GM12878 (cell line): ENCODE data around the gene CLCA2. TPM values are rescaled to one million over a fixed set of nuclear protein-coding genes. Genes with fewer than 3 reads are reported as not detected.

Source experiments
- ATAC-seq: fragments of 200-7000 bp; cut with Tn5 transposase; 3 replicates; pipeline ENCODE4 v1.9.1; 2020; ENCODE audit warnings: mild to moderate bottlenecking, moderate library complexity
- BruUV-seq: library from RNA; stranded (reverse); fragments of 400-500 nt; replicated peaks from 2 replicates; lab custom pipeline; 2021; lab: Mats Ljungman, UMichigan
- CTCF ChIA-PET: fragments of 300-600 bp; sonication (Branson Sonifier 250); formaldehyde crosslinking; extraction: SDS; loops from one replicate; lab custom pipeline; 2021; ENCODE audit warnings: inconsistent platforms; lab: Yijun Ruan, JAX
- POLR2A ChIA-PET: fragments of 350-600 bp; formaldehyde crosslinking; extraction: SDS; loops from one replicate; lab custom pipeline; 2021; ENCODE audit warnings: inconsistent platforms; lab: Charles Lee
- RAD21 ChIA-PET: fragments of 300-600 bp; sonication (Branson Sonifier 250); formaldehyde crosslinking; loops from one replicate; lab custom pipeline; 2023; ENCODE audit warnings: antibody characterized with exemption; ENCODE audit not compliant: unreplicated experiment; lab: Charles Lee
- SMC1A ChIA-PET: fragments of 300-600 bp; sonication (Branson Sonifier 250); formaldehyde crosslinking; loops from one replicate; lab custom pipeline; 2023; ENCODE audit not compliant: unreplicated experiment, uncharacterized antibody; lab: Charles Lee
- DNase-seq: peaks from one replicate; pipeline ENCODE4 v3.0.0-alpha.2; 2011; ENCODE audit warnings: low read depth, low spot score
- FAIRE-seq: peaks from 3 replicates; lab custom pipeline; 2011; peaks lifted over from hg19 to GRCh38; lab: Jason Lieb, UNC
- H2AFZ ChIP-seq: 2 replicates; pipeline ENCODE4 v1.6.0; 2011; ENCODE audit warnings: low read depth, low read length, control low read depth; ENCODE audit not compliant: control insufficient read depth
- H3K27ac ChIP-seq: 2 replicates; pipeline ENCODE4 v1.5.1; 2011; ENCODE audit warnings: control low read depth; ENCODE audit not compliant: control insufficient read depth, insufficient read depth
- H3K27me3 ChIP-seq, 2 experiments: replicated peaks in 1 of 2; 2 replicates each; pipeline versions ENCODE4 v1.6.0 to v1.6.1; 2011; ENCODE audit warnings: low read length in 1 of 2; ENCODE audit not compliant: control insufficient read depth in 2 of 2, insufficient read depth in 2 of 2
- H3K36me3 ChIP-seq, 2 experiments: 2 replicates each; pipeline ENCODE4 v1.5.1; 2011; ENCODE audit warnings: low read length in 1 of 2; ENCODE audit not compliant: control insufficient read depth in 2 of 2, insufficient read depth in 2 of 2
- H3K4me1 ChIP-seq: 2 replicates; pipeline ENCODE4 v1.6.1; 2011; ENCODE audit warnings: mild to moderate bottlenecking, low read length, moderate library complexity, mixed read lengths; ENCODE audit not compliant: control insufficient read depth, insufficient read depth
- H3K4me2 ChIP-seq: 2 replicates; pipeline ENCODE4 v1.6.0; 2011; ENCODE audit warnings: control low read depth; ENCODE audit not compliant: control insufficient read depth, insufficient read depth
- H3K4me3 ChIP-seq: fragments of 200-600 bp; sonication (generic); 2 replicates; pipeline ENCODE4 v1.5.1; 2016
- H3K79me2 ChIP-seq: 2 replicates; pipeline ENCODE4 v1.6.0; 2011; ENCODE audit warnings: low read length; ENCODE audit not compliant: control insufficient read depth, insufficient read depth
- H3K9ac ChIP-seq: 2 replicates; pipeline ENCODE4 v1.8.0; 2011; ENCODE audit warnings: low read length, control low read depth, mixed read lengths; ENCODE audit not compliant: control insufficient read depth, insufficient read depth
- H3K9me3 ChIP-seq: replicated peaks from 3 replicates; pipeline ENCODE4 v1.5.1; 2011; ENCODE audit warnings: mild to moderate bottlenecking, low read length; ENCODE audit not compliant: control insufficient read depth, insufficient read depth
- H4K20me1 ChIP-seq: 2 replicates; pipeline ENCODE4 v1.6.0; 2011; ENCODE audit not compliant: control insufficient read depth, insufficient read depth
- BMI1 ChIP-seq: fragments of 450-650 bp; IDR thresholded peaks from 2 replicates; pipeline ENCODE4 v1.6.1; 2016; ENCODE audit warnings: mild to moderate bottlenecking, moderate library complexity, borderline replicate concordance
- FOXM1 ChIP-seq: IDR thresholded peaks from 2 replicates; pipeline ENCODE4 v1.6.1; 2012; ENCODE audit warnings: low read depth, mild to moderate bottlenecking, inconsistent platforms, low read length, moderate library complexity
- MTA2 ChIP-seq: fragments of 450-650 bp; IDR thresholded peaks from 2 replicates; pipeline ENCODE4 v1.6.1; 2016; ENCODE audit warnings: low read depth, mild to moderate bottlenecking, moderate library complexity
- PML ChIP-seq: IDR thresholded peaks from 2 replicates; pipeline ENCODE4 v1.6.1; 2012; ENCODE audit warnings: low read length, inconsistent platforms
- SREBF1 ChIP-seq: IDR thresholded peaks from 2 replicates; pipeline ENCODE4 v1.6.1; 2012; ENCODE audit warnings: mild to moderate bottlenecking, low read length
- SUPT20H ChIP-seq: IDR thresholded peaks from 2 replicates; pipeline ENCODE4 v1.6.1; 2011; ENCODE audit warnings: low read depth, mild to moderate bottlenecking, low read length, moderate library complexity, borderline replicate concordance; ENCODE audit not compliant: control insufficient read depth
- ZNF687 ChIP-seq: fragments of 450-650 bp; IDR thresholded peaks from 2 replicates; pipeline ENCODE4 v1.6.1; 2017; ENCODE audit warnings: mild to moderate bottlenecking, moderate library complexity
- WGBS: methylation state at CpG from one replicate; pipeline ENCODE4 v1.1.6; 2016; ENCODE audit warnings: low lambda C conversion rate; ENCODE audit not compliant: insufficient replicate concordance, insufficient coverage; ENCODE audit errors: missing lambda C conversion rate; 5-methylcytosine and 5-hydroxymethylcytosine counted together
- in situ Hi-C: fragments of 300-500 bp; cut with MboI; formaldehyde crosslinking; loops from 9 replicates; pipeline ENCODE4 v1.14.3; 2018; ENCODE audit warnings: mixed read lengths
- intact Hi-C: fragments of 100-400 bp; cut with micrococcal nuclease; formaldehyde crosslinking; loops from one replicate; pipeline ENCODE4 v1.14.2; 2022; ENCODE audit not compliant: unreplicated experiment
- polyA plus RNA-seq, 11 experiments: library from polyadenylated mRNA; depleted of rRNA in 4 of 11; unstranded in 6 of 11; stranded (reverse) in 5 of 11; fragments of >200 nt; fragmentation: Nextera tagmentation in 4 of 11; fragmentation: Illumina TruSeq in 1 of 11; extraction: Ambion mirVana in 4 of 11; extraction: Trizol in 1 of 11; gene quantifications; 1 replicate in 1 of 11; 2 replicates in 10 of 11; pipeline versions ENCODE4 v1.2.1 to v1.2.3, GENCODE V29; 2011 to 2016; ENCODE audit warnings: inconsistent platforms in 2 of 11, missing spikeins in 2 of 11, low read depth in 1 of 11
- total RNA-seq, 4 experiments: library from RNA; depleted of rRNA in 3 of 4; stranded (reverse); fragments of >200 nt in 3 of 4; fragmentation: Illumina TruSeq in 1 of 4; extraction: Trizol in 1 of 4; gene quantifications; 2 replicates each; pipeline versions ENCODE4 v1.2.1 to v1.2.3, GENCODE V29; 2013 to 2021
- TF ChIP-seq, protein P1 (sequence below): IDR thresholded peaks from 2 replicates; pipeline ENCODE4 v1.6.1; 2012; ENCODE audit warnings: low read depth, low read length, improper control_type of control experiment
- TF ChIP-seq, protein P2 (sequence below): IDR thresholded peaks from 2 replicates; pipeline ENCODE4 v1.6.1; 2012; ENCODE audit warnings: low read depth, low read length, improper control_type of control experiment
- TF ChIP-seq, protein P3 (sequence below): fragments of 450-650 bp; IDR thresholded peaks from 2 replicates; pipeline ENCODE4 v1.6.1; 2017; ENCODE audit warnings: mild to moderate bottlenecking, moderate library complexity

Gene CLCA2
- total and polyA plus RNA-seq, 10 of the 15 experiments (the other 5 are each of a cell fraction or from before 2014, with no cell fraction given), result 0.01 to 0.20 (median 0.08) TPM; not detected in 6

GRCh38 chr1:86447198-86447790, 23.3 kb downstream of the CLCA2 start (continued):
- TF ChIP-seq ZNF687 (no peak), SUPT20H (no peak)
- TF ChIP-seq, protein P1, sequence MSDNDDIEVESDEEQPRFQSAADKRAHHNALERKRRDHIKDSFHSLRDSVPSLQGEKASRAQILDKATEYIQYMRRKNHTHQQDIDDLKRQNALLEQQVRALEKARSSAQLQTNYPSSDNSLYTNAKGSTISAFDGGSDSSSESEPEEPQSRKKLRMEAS, result no peak

GRCh38 chr1:86448670-86449069, 24.7 kb downstream of the CLCA2 start:
- CTCF ChIA-PET, result no interaction called here
- Histone ChIP-seq H4K20me1 (no peaks in the 10 kb centered on the region), H3K79me2 (no peaks in the 10 kb centered on the region), H3K36me3 (no peaks in the 10 kb centered on the region), H3K4me1 (no peaks in the 10 kb centered on the region), H3K4me3 (no peak overlapping the region), H3K27me3 (no peaks in the 10 kb centered on the region), H2AFZ (no peak overlapping the region), H3K27ac (no peak overlapping the region), H3K9ac (no peak overlapping the region), H3K9me3 (no peaks in the 10 kb centered on the region), H3K4me2 (no peak overlapping the region)
- RAD21 ChIA-PET, result no interaction called here
- WGBS, result 0% methylated on average over 1 of the region's 1 CpG
- BruUV-seq, result no TSS peak
- intact Hi-C loops (no loop called here), in situ Hi-C loops (no loop called here)
- ATAC-seq (no peak), FAIRE-seq (no peak), DNase-seq (no peak)
- POLR2A ChIA-PET, result no interaction called here
- SMC1A ChIA-PET, result no interaction called here
- no peak for TF ChIP-seq SREBF1
- TF ChIP-seq, protein P2, sequence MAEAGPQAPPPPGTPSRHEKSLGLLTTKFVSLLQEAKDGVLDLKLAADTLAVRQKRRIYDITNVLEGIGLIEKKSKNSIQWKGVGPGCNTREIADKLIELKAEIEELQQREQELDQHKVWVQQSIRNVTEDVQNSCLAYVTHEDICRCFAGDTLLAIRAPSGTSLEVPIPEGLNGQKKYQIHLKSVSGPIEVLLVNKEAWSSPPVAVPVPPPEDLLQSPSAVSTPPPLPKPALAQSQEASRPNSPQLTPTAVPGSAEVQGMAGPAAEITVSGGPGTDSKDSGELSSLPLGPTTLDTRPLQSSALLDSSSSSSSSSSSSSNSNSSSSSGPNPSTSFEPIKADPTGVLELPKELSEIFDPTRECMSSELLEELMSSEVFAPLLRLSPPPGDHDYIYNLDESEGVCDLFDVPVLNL, result no peak
- no peak for TF ChIP-seq MTA2
- TF ChIP-seq, protein P3, sequence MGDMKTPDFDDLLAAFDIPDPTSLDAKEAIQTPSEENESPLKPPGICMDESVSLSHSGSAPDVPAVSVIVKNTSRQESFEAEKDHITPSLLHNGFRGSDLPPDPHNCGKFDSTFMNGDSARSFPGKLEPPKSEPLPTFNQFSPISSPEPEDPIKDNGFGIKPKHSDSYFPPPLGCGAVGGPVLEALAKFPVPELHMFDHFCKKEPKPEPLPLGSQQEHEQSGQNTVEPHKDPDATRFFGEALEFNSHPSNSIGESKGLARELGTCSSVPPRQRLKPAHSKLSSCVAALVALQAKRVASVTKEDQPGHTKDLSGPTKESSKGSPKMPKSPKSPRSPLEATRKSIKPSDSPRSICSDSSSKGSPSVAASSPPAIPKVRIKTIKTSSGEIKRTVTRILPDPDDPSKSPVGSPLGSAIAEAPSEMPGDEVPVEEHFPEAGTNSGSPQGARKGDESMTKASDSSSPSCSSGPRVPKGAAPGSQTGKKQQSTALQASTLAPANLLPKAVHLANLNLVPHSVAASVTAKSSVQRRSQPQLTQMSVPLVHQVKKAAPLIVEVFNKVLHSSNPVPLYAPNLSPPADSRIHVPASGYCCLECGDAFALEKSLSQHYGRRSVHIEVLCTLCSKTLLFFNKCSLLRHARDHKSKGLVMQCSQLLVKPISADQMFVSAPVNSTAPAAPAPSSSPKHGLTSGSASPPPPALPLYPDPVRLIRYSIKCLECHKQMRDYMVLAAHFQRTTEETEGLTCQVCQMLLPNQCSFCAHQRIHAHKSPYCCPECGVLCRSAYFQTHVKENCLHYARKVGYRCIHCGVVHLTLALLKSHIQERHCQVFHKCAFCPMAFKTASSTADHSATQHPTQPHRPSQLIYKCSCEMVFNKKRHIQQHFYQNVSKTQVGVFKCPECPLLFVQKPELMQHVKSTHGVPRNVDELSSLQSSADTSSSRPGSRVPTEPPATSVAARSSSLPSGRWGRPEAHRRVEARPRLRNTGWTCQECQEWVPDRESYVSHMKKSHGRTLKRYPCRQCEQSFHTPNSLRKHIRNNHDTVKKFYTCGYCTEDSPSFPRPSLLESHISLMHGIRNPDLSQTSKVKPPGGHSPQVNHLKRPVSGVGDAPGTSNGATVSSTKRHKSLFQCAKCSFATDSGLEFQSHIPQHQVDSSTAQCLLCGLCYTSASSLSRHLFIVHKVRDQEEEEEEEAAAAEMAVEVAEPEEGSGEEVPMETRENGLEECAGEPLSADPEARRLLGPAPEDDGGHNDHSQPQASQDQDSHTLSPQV, result no peak
- TF ChIP-seq BMI1, result no peak
- TF ChIP-seq PML, result no peak
- no peak for TF ChIP-seq FOXM1
